Spleen (tissue), 11 donors: Measurements from ENCODE around the gene LRRC8D. TPM values are rescaled to one million over a fixed set of nuclear protein-coding genes. Genes with fewer than 3 reads are reported as not detected.

ENCODE experiments used
- DNase-seq: peaks from one replicate; pipeline ENCODE4 v3.0.0-alpha.2; 2020
- H3K27ac ChIP-seq, 8 donors: fragments of 200-600 bp; sonication (generic) in 7 of 8; 1 replicate in 4 of 8; 2 replicates in 4 of 8; pipeline versions ENCODE4 v1.5.0 to v1.8.0; 2016 to 2021; ENCODE audit warnings: inconsistent platforms in 4 of 8, mild to moderate bottlenecking in 4 of 8, moderate library complexity in 1 of 8
- H3K27me3 ChIP-seq, 7 donors: fragments of 200-600 bp; sonication (generic) in 6 of 7; replicated peaks in 1 of 7; 1 replicate in 4 of 7; 2 replicates in 3 of 7; pipeline versions ENCODE4 v1.5.0 to v1.8.0; 2016 to 2021; ENCODE audit warnings: inconsistent platforms in 3 of 7, mild to moderate bottlenecking in 1 of 7
- H3K36me3 ChIP-seq, 6 donors: fragments of 200-600 bp; sonication (generic) in 5 of 6; 1 replicate in 4 of 6; 2 replicates in 2 of 6; pipeline versions ENCODE4 v1.5.0 to v1.8.0; 2016 to 2021; ENCODE audit warnings: inconsistent platforms in 2 of 6
- H3K4me1 ChIP-seq, 6 donors: fragments of 200-600 bp; sonication (generic) in 5 of 6; 1 replicate in 3 of 6; 2 replicates in 3 of 6; pipeline versions ENCODE4 v1.5.0 to v1.8.0; 2016 to 2021; ENCODE audit warnings: inconsistent platforms in 3 of 6
- H3K4me3 ChIP-seq, 8 donors: fragments of 200-600 bp; sonication (generic) in 7 of 8; 1 replicate in 4 of 8; 2 replicates in 4 of 8; pipeline versions ENCODE4 v1.5.0 to v1.8.0; 2016 to 2021; ENCODE audit warnings: inconsistent platforms in 4 of 8, mild to moderate bottlenecking in 4 of 8, moderate library complexity in 2 of 8
- H3K9me3 ChIP-seq, 8 donors: fragments of 200-600 bp; sonication (generic) in 7 of 8; 1 replicate in 4 of 8; 2 replicates in 4 of 8; pipeline versions ENCODE4 v1.5.0 to v1.8.0; 2016 to 2021; ENCODE audit warnings: inconsistent platforms in 4 of 8
- CTCF ChIP-seq, 11 experiments: fragments of 200-600 bp in 7 of 11; fragments of 450-650 bp in 4 of 11; sonication (generic) in 4 of 11; IDR thresholded peaks in 8 of 11; conservative IDR thresholded peaks in 3 of 11; 1 replicate in 7 of 11; 2 replicates in 4 of 11; pipeline versions ENCODE4 v1.4.0 to v1.8.0; 2016 to 2021; ENCODE audit warnings: antibody characterized with exemption in 11 of 11, inconsistent platforms in 4 of 11, mild to moderate bottlenecking in 1 of 11
- POLR2A ChIP-seq, 3 donors: fragments of 450-650 bp; IDR thresholded peaks; one replicate each; pipeline ENCODE4 v1.5.1; 2017; ENCODE audit warnings: antibody characterized with exemption in 3 of 3, mild to moderate bottlenecking in 1 of 3
- POLR2AphosphoS5 ChIP-seq, 3 donors: sonication (generic); formaldehyde crosslinking; IDR thresholded peaks; one replicate each; pipeline ENCODE4 v1.5.1; 2017; ENCODE audit warnings: antibody characterized with exemption in 3 of 3
- WGBS, 5 donors: extraction: QIAGEN DNeasy Blood & Tissue Kit in 3 of 5; methylation state at CpG; one replicate each; pipeline versions ENCODE4 v1.1.5 to v1.1.7; 2013 to 2018; 5-methylcytosine and 5-hydroxymethylcytosine counted together
- intact Hi-C: fragments of 100-400 bp; cut with DNase I; formaldehyde crosslinking; loops from one replicate; pipeline ENCODE4 v1.15.0; 2023; ENCODE audit warnings: low total_unique reads
- polyA plus RNA-seq, 3 donors: library from polyadenylated mRNA; stranded (reverse); fragments of 200-250 nt; gene quantifications; one replicate each; pipeline ENCODE4 v1.2.1, GENCODE V29; 2013
- total RNA-seq, 7 donors: library from RNA; depleted of rRNA in 3 of 7; stranded (reverse); fragments of >200 nt in 3 of 7; fragmentation: NEBNext Ultra II Directional in 4 of 7; extraction: Animal tissue kit (Norgen Biotek cat#: 25700) in 4 of 7; gene quantifications; one replicate each; pipeline versions ENCODE4 v1.1.0 to v1.2.1, GENCODE V29; 2016 to 2021
- donor health status: healthy with polysubstance abuse.
- donor health status: DM: no; HTN: no; CAD: no; lungs with moderate emphysema.
- donor health status: DM: no; HTN: no; CAD: no.
- donor health status: Bipolar disorder and iron deficiency.
- donor health status: healthy.
- donor health status: DM: no; HTN: no; CAD: no.
- donor health status: DM: yes; HTN: yes; CAD: no.

Gene LRRC8D
- total and polyA plus RNA-seq, 10 donors: 12.8 to 42.0 (median 34.5) TPM

GRCh38 chr1:89908672-89909436 lies 88.0 kb downstream of the LRRC8D start:
- TF ChIP-seq POLR2AphosphoS5 (IDR thresholded peaks at IDR 0.05) (no peak), CTCF (IDR thresholded peaks at IDR 0.05 in 8 of 11, conservative IDR thresholded peaks at IDR 0.05 in 3 of 11) (no peak)
- WGBS, 5 donors: 25 to 35% (median 32%) methylated on average over 5 of the region's 5 CpGs
- no peaks in the 10 kb centered on the region for H3K9me3 ChIP-seq
- no peak for DNase-seq
- no peaks in the 10 kb centered on the region for H3K27me3 ChIP-seq
- peaks cover 21 to 95% (median 56%) of the 10 kb centered on the region in 6 donors for H3K4me1 ChIP-seq
- H3K4me3 ChIP-seq: no peak overlapping the region
- peak overlapping the region; percentile 11 to 75 (median 60) for H3K27ac ChIP-seq
- intact Hi-C loops: no loop called here
- peaks cover 0 to 3% (median 0%) of the 10 kb centered on the region in 6 donors for H3K36me3 ChIP-seq

- intact Hi-C loops: no loop called here
Measured at GRCh38 chr1:89910268-89910667, 89.4 kb downstream of the LRRC8D start.

GRCh38 chr1:89910780-89911179 lies 89.9 kb downstream of the LRRC8D start:
- H3K4me3 ChIP-seq: no peak overlapping the region
- no peaks in the 10 kb centered on the region for H3K27me3 ChIP-seq
- intact Hi-C loops: no loop called here
- TF ChIP-seq CTCF (IDR thresholded peaks at IDR 0.05 in 8 of 11, conservative IDR thresholded peaks at IDR 0.05 in 3 of 11) (no peak), POLR2AphosphoS5 (IDR thresholded peaks at IDR 0.05) (no peak), POLR2A (IDR thresholded peaks at IDR 0.05) (no peak)
- no peaks in the 10 kb centered on the region for H3K9me3 ChIP-seq
- peak overlapping the region in 1 of 8 donors; percentile 17 for H3K27ac ChIP-seq
- no peak for DNase-seq
- H3K4me1 ChIP-seq: peaks cover 8 to 81% (median 41%) of the 10 kb centered on the region in 6 donors
- 79 to 88% (median 84%) methylated on average over 2 of the region's 2 CpGs for WGBS, 5 donors
- peaks cover 0 to 3% (median 0%) of the 10 kb centered on the region in 6 donors for H3K36me3 ChIP-seq

More at GRCh38 chr1:89910268-89910667, 89.4 kb downstream of the LRRC8D start:
- Histone ChIP-seq H3K27me3 (no peaks in the 10 kb centered on the region), H3K4me1 (peaks cover 8 to 86% (median 45%) of the 10 kb centered on the region in 6 donors), H3K36me3 (peaks cover 0 to 3% (median 0%) of the 10 kb centered on the region in 6 donors), H3K9me3 (no peaks in the 10 kb centered on the region), H3K27ac (peak overlapping the region in 1 of 8 donors; percentile 17), H3K4me3 (no peak overlapping the region)
- TF ChIP-seq CTCF (IDR thresholded peaks at IDR 0.05 in 8 of 11, conservative IDR thresholded peaks at IDR 0.05 in 3 of 11) (no peak), POLR2A (IDR thresholded peaks at IDR 0.05) (no peak), POLR2AphosphoS5 (IDR thresholded peaks at IDR 0.05) (no peak)
- no peak for DNase-seq

- peaks cover 0 to 3% (median 0%) of the 10 kb centered on the region in 6 donors for H3K36me3 ChIP-seq
- TF ChIP-seq POLR2AphosphoS5 (IDR thresholded peaks at IDR 0.05): no peak
- peaks cover 6 to 75% (median 37%) of the 10 kb centered on the region in 6 donors for H3K4me1 ChIP-seq
- no peaks in the 10 kb centered on the region for H3K9me3 ChIP-seq
- no peak overlapping the region for H3K4me3 ChIP-seq
- H3K27ac ChIP-seq: peak overlapping the region in 6 of 8 donors; percentile 19 to 57 (median 42)
- no peaks in the 10 kb centered on the region for H3K27me3 ChIP-seq
- WGBS, 5 donors: 88 to 92% (median 88%) methylated on average over 10 of the region's 10 CpGs
- intact Hi-C loops: no loop called here
- no peak for DNase-seq
Measured at GRCh38 chr1:89911191-89911991, 90.6 kb downstream of the LRRC8D start.
